GM20431 (cell line): ENCODE measurements around the gene NUTM2G.
"Not testable (repeated sequence)": the region's sequence is repeated elsewhere in the genome, so short reads cannot be mapped to it uniquely, and the experiment has no call there.

Experiments
- in situ Hi-C: fragments of 300-500 bp; cut with MseI, MboI; formaldehyde crosslinking; loops from one replicate; pipeline ENCODE4 v1.15.0; 2020; ENCODE audit warnings: low sequenced_read_pairs; ENCODE audit not compliant: unreplicated experiment

NUTM2G gene

GRCh38 chr9:96928543-96928942, at the start of gene NUTM2G:
Gene NUTM2G (plus strand): TSS chr9:96928843. CDS start chr9:96929025, 182 bp downstream.
- in situ Hi-C loops, result not testable (repeated sequence)

GRCh38 chr9:96883922-96884321, 44.7 kb upstream of the NUTM2G start:
- in situ Hi-C loops, result no loop called here

GRCh38 chr9:96884443-96884842, 44.2 kb upstream of the NUTM2G start:
- in situ Hi-C loops, result no loop called here

GRCh38 chr9:96885424-96885823, 43.2 kb upstream of the NUTM2G start:
- in situ Hi-C loops, result no loop called here

GRCh38 chr9:96888591-96888990, 40.1 kb upstream of the NUTM2G start:
- in situ Hi-C loops, result no loop called here

GRCh38 chr9:96892131-96892530, 36.5 kb upstream of the NUTM2G start:
- in situ Hi-C loops, result no loop called here

- in situ Hi-C loops, result not testable (repeated sequence)
These were observed 28.6 kb upstream of the NUTM2G start for GRCh38 chr9:96900010-96900409.

GRCh38 chr9:96904947-96905722, 23.5 kb upstream of the NUTM2G start:
- in situ Hi-C loops, result not testable (repeated sequence)

- in situ Hi-C loops, result not testable (repeated sequence)
These were observed 20.2 kb upstream of the NUTM2G start for GRCh38 chr9:96908479-96908878.

GRCh38 chr9:96915539-96915938, 13.1 kb upstream of the NUTM2G start:
- in situ Hi-C loops, result not testable (repeated sequence)

GRCh38 chr9:96916531-96916930, 12.1 kb upstream of the NUTM2G start:
- in situ Hi-C loops, result not testable (repeated sequence)

- in situ Hi-C loops, result not testable (repeated sequence)
These were observed 10.1 kb upstream of the NUTM2G start for GRCh38 chr9:96918550-96918949.

GRCh38 chr9:96920803-96921202, 7.8 kb upstream of the NUTM2G start:
- in situ Hi-C loops, result not testable (repeated sequence)

- in situ Hi-C loops, result not testable (repeated sequence)
These were observed 3.1 kb upstream of the NUTM2G start for GRCh38 chr9:96925587-96925986.

GRCh38 chr9:96931665-96932064, 3.0 kb downstream of the NUTM2G start:
- in situ Hi-C loops, result not testable (repeated sequence)

GRCh38 chr9:96934097-96934496, 5.5 kb downstream of the NUTM2G start:
- in situ Hi-C loops, result not testable (repeated sequence)

GRCh38 chr9:96934706-96935105, 6.1 kb downstream of the NUTM2G start:
- in situ Hi-C loops, result not testable (repeated sequence)

GRCh38 chr9:96935401-96935800, 6.8 kb downstream of the NUTM2G start:
- in situ Hi-C loops, result not testable (repeated sequence)

GRCh38 chr9:96937442-96937841, 8.8 kb downstream of the NUTM2G start:
- in situ Hi-C loops, result not testable (repeated sequence)

- in situ Hi-C loops, result not testable (repeated sequence)
These were observed 10.5 kb downstream of the NUTM2G start for GRCh38 chr9:96938957-96939665.

GRCh38 chr9:96940982-96941381, 12.3 kb downstream of the NUTM2G start:
- in situ Hi-C loops, result not testable (repeated sequence)
